Loucy (cell line): Measurements from ENCODE around the gene NMT2.

Source experiments
- H2AFZ ChIP-seq: fragments of 200-600 bp; sonication (generic); 2 replicates; pipeline ENCODE4 v1.6.0; 2016; ENCODE audit warnings: antibody characterized with exemption, mild to moderate bottlenecking, low read length, moderate library complexity
- H3F3A ChIP-seq: fragments of 200-600 bp; 2 replicates; pipeline ENCODE4 v1.6.0; 2016; ENCODE audit warnings: antibody characterized with exemption, low read depth, mild to moderate bottlenecking
- H3K27me3 ChIP-seq: fragments of 200-600 bp; sonication (generic); 2 replicates; pipeline ENCODE4 v1.6.1; 2014; ENCODE audit warnings: low read length, mild to moderate bottlenecking; ENCODE audit not compliant: insufficient read depth, poor library complexity, severe bottlenecking
- H3K36me3 ChIP-seq: fragments of 200-600 bp; sonication (generic); 2 replicates; pipeline ENCODE4 v1.6.1; 2016; ENCODE audit warnings: low read length; ENCODE audit not compliant: insufficient read depth
- H3K4me1 ChIP-seq: fragments of 200-600 bp; sonication (generic); 2 replicates; pipeline ENCODE4 v1.5.1; 2014; ENCODE audit warnings: low read length, mild to moderate bottlenecking; ENCODE audit not compliant: insufficient read depth, poor library complexity, severe bottlenecking
- H3K4me2 ChIP-seq: fragments of 200-600 bp; sonication (generic); 2 replicates; pipeline ENCODE4 v1.6.0; 2014; ENCODE audit warnings: antibody characterized with exemption, low read length, low read depth, mild to moderate bottlenecking; ENCODE audit not compliant: poor library complexity, severe bottlenecking
- H3K4me3 ChIP-seq: fragments of 200-600 bp; sonication (generic); 2 replicates; pipeline ENCODE4 v1.5.1; 2014; ENCODE audit warnings: low read length, mild to moderate bottlenecking, mixed read lengths; ENCODE audit not compliant: poor library complexity, severe bottlenecking
- H3K79me2 ChIP-seq: fragments of 200-600 bp; sonication (generic); 2 replicates; pipeline ENCODE4 v1.6.1; 2014; ENCODE audit warnings: low read length; ENCODE audit not compliant: insufficient read depth
- H3K9ac ChIP-seq: fragments of 200-600 bp; sonication (generic); 2 replicates; pipeline ENCODE4 v1.6.0; 2014; ENCODE audit warnings: mild to moderate bottlenecking, low read depth, low read length, moderate library complexity; ENCODE audit not compliant: poor library complexity, severe bottlenecking
- H3K9me2 ChIP-seq: fragments of 200-600 bp; sonication (generic); replicated peaks from 2 replicates; pipeline ENCODE4 v1.6.1; 2016; ENCODE audit warnings: low read depth, low read length, mixed read lengths
- H3K9me3 ChIP-seq: fragments of 200-600 bp; sonication (generic); 2 replicates; pipeline ENCODE4 v1.6.1; 2014; ENCODE audit warnings: mild to moderate bottlenecking, antibody characterized with exemption, low read length, low read depth; ENCODE audit not compliant: insufficient read depth
- H4K20me1 ChIP-seq: fragments of 200-600 bp; sonication (generic); 2 replicates; pipeline ENCODE4 v1.6.0; 2014; ENCODE audit warnings: antibody characterized with exemption, low read length, mild to moderate bottlenecking; ENCODE audit not compliant: insufficient read depth, poor library complexity, severe bottlenecking
- EZH2phosphoT487 ChIP-seq: fragments of 200-600 bp; IDR thresholded peaks from 2 replicates; pipeline ENCODE4 v1.6.1; 2018; ENCODE audit warnings: antibody characterized with exemption, mild to moderate bottlenecking, moderate library complexity, borderline replicate concordance
- TF ChIP-seq, protein P1 (sequence below): fragments of 200-600 bp; sonication (generic); conservative IDR thresholded peaks from 2 replicates; pipeline ENCODE4 v1.5.1; 2014; ENCODE audit warnings: mild to moderate bottlenecking, antibody characterized with exemption, low read length

NMT2 gene

DNA sequence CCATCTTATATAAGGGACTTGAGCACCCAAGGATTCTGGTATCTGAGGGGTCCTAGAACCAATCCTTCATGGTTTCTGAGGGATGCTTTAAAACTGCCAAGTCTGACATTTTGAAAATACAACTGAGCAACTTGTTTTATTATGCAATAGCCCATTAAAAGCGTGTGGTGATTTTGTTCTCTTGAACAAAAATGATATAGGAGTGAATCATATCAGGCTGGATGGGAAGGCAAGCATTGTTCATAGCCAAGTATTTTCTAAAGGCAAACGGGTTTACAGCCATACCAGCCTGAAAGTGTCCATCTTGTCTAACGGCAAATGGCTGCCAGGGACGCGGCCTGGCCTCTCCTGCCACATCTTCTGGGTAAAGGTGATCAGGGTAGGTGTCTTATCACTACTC, 48.0 kb downstream of the NMT2 start:
- Histone ChIP-seq H3K9ac (no peak overlapping the region), H3K79me2 (peaks cover 5% of the 10 kb centered on the region; the same call in 1 of the 2 replicates), H3K27me3 (no peaks in the 10 kb centered on the region), H3K9me2 (no peaks in the 10 kb centered on the region), H3K4me1 (no peaks in the 10 kb centered on the region), H3F3A (no peaks in the 10 kb centered on the region), H2AFZ (no peak overlapping the region), H3K4me3 (no peak overlapping the region), H3K4me2 (no peak overlapping the region), H4K20me1 (no peaks in the 10 kb centered on the region), H3K9me3 (peaks cover 5% of the 10 kb centered on the region; the same call in 1 of the 2 replicates), H3K36me3 (peaks cover 63% of the 10 kb centered on the region)
- TF ChIP-seq, protein P1, sequence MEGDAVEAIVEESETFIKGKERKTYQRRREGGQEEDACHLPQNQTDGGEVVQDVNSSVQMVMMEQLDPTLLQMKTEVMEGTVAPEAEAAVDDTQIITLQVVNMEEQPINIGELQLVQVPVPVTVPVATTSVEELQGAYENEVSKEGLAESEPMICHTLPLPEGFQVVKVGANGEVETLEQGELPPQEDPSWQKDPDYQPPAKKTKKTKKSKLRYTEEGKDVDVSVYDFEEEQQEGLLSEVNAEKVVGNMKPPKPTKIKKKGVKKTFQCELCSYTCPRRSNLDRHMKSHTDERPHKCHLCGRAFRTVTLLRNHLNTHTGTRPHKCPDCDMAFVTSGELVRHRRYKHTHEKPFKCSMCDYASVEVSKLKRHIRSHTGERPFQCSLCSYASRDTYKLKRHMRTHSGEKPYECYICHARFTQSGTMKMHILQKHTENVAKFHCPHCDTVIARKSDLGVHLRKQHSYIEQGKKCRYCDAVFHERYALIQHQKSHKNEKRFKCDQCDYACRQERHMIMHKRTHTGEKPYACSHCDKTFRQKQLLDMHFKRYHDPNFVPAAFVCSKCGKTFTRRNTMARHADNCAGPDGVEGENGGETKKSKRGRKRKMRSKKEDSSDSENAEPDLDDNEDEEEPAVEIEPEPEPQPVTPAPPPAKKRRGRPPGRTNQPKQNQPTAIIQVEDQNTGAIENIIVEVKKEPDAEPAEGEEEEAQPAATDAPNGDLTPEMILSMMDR, result no peak
- no peak for TF ChIP-seq EZH2phosphoT487

DNA sequence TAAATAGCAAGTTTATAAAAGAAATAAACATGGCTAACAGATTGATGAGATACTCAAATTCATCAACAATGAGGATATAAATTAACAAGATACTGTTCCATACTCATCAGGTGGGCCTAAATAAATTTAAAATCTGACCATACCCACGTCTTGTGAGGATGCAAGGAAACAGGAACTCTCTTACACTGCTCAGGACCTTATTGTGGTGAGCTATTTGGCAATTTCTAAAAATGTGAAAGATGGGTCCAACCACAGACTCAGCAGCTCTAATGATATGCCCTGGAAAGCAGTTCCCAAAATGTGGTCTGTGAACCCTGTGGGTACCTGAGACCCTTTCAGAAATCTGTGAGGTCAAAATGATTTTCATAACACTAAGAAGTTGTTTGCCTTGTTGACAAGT, 49.9 kb downstream of the NMT2 start:
- TF ChIP-seq, protein P1, result no peak
- TF ChIP-seq EZH2phosphoT487, result no peak
- H3K9me2 ChIP-seq, result no peaks in the 10 kb centered on the region
- H3K4me2 ChIP-seq, result no peak overlapping the region
- H3K36me3 ChIP-seq, result peaks cover 58% of the 10 kb centered on the region; the same call in 1 of the 2 replicates
- H3K4me3 ChIP-seq, result no peak overlapping the region
- no peaks in the 10 kb centered on the region for H4K20me1 ChIP-seq
- no peaks in the 10 kb centered on the region for H3K27me3 ChIP-seq
- no peaks in the 10 kb centered on the region for H3F3A ChIP-seq
- peaks cover 5% of the 10 kb centered on the region; the same call in 1 of the 2 replicates for H3K9me3 ChIP-seq
- H3K9ac ChIP-seq, result no peak overlapping the region
- H2AFZ ChIP-seq, result no peak overlapping the region
- peaks cover 5% of the 10 kb centered on the region; the same call in 1 of the 2 replicates for H3K79me2 ChIP-seq
- H3K4me1 ChIP-seq, result no peaks in the 10 kb centered on the region

DNA sequence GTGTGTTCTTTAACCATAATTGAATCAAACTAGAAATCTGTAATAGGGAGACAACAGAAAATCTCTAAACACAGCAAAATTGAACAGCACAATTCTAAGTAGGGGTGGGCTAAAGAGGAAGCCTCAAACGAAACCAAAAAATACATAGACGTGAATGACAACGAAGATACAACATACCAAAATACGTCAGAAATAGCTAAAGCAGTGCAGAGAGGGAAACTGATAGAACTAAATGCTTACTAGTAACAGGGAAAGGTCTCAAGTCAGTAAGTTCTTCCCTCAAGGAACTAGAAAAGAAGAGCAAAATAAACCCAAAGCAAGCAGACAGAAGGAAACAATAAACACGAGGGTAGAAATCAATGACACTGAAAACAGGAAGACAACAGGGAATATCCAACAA, 52.3 kb downstream of the NMT2 start:
- Histone ChIP-seq H3K9me2 (no peaks in the 10 kb centered on the region), H3K27me3 (no peaks in the 10 kb centered on the region), H3F3A (no peaks in the 10 kb centered on the region), H3K4me1 (no peaks in the 10 kb centered on the region), H3K9ac (no peak overlapping the region), H3K9me3 (peaks cover 5% of the 10 kb centered on the region; the same call in 1 of the 2 replicates), H3K36me3 (peaks cover 65% of the 10 kb centered on the region; the same call in 1 of the 2 replicates), H4K20me1 (no peaks in the 10 kb centered on the region), H3K79me2 (peaks cover 5% of the 10 kb centered on the region; the same call in 1 of the 2 replicates), H3K4me2 (no peak overlapping the region), H3K4me3 (no peak overlapping the region), H2AFZ (no peak overlapping the region)
- no peak for TF ChIP-seq EZH2phosphoT487
- TF ChIP-seq, protein P1, result no peak
